Naive thymus-derived CD8-positive, alpha-beta T cell (primary cell): ENCODE results near the gene MSN. TPM values are rescaled to one million over a fixed set of nuclear protein-coding genes. Genes with fewer than 3 reads are reported as not detected.
"Not testable (repeated sequence)": the region's sequence is repeated elsewhere in the genome, so short reads cannot be mapped to it uniquely, and the experiment has no call there.

Experiments used
- ATAC-seq, 2 donors: fragments of 150-1000 bp; cut with Tn5 transposase in 1 of 2; sonication (Bioruptor Pico), chemical (Tn5 transposase) in 1 of 2; 1 replicate in 1 of 2; 2 replicates in 1 of 2; pipeline ENCODE4 v1.10.0; 2021; ENCODE audit warnings: mild to moderate bottlenecking in 2 of 2, moderate library complexity in 2 of 2
- POLR2A ChIA-PET: fragments of 350-600 bp; sonication (Branson Sonifier 250); formaldehyde crosslinking; loops from one replicate; lab custom pipeline; 2021; ENCODE audit warnings: antibody characterized with exemption; lab: Charles Lee
- DNase-seq, 10 donors: peaks; one replicate each; pipeline versions ENCODE4 v3.0.0 to v3.0.0-alpha.2; 2020 to 2022
- H3K27ac Mint-ChIP-seq, 10 donors: one replicate each; pipeline ENCODE4 v1.8.0; 2020 to 2022; ENCODE audit warnings: mild to moderate bottlenecking in 10 of 10, mixed read lengths in 10 of 10, moderate library complexity in 4 of 10, inconsistent platforms in 1 of 10
- H3K27me3 Mint-ChIP-seq, 5 donors: one replicate each; pipeline ENCODE4 v1.8.0; 2021 to 2022; ENCODE audit warnings: mixed read lengths in 5 of 5
- H3K36me3 Mint-ChIP-seq, 3 donors: one replicate each; pipeline ENCODE4 v1.8.0; 2020 to 2022; ENCODE audit warnings: mixed read lengths in 3 of 3, mild to moderate bottlenecking in 2 of 3, inconsistent platforms in 1 of 3
- H3K4me1 Mint-ChIP-seq, 4 donors: one replicate each; pipeline ENCODE4 v1.8.0; 2021 to 2022; ENCODE audit warnings: mixed read lengths in 4 of 4
- H3K4me3 Mint-ChIP-seq, 10 donors: one replicate each; pipeline ENCODE4 v1.8.0; 2020 to 2022; ENCODE audit warnings: mild to moderate bottlenecking in 10 of 10, mixed read lengths in 10 of 10, moderate library complexity in 6 of 10, inconsistent platforms in 1 of 10
- H3K9me3 Mint-ChIP-seq, 9 donors: one replicate each; pipeline ENCODE4 v1.8.0; 2020 to 2022; ENCODE audit warnings: mixed read lengths in 9 of 9, mild to moderate bottlenecking in 3 of 9, inconsistent platforms in 1 of 9, moderate library complexity in 1 of 9
- polyA plus RNA-seq, 3 donors: library from polyadenylated mRNA; unstranded; fragments of 300-500 nt; fragmentation: Illumina TruSeq; gene quantifications; one replicate each; pipeline ENCODE4 v1.2.3, GENCODE V29; 2021
- total RNA-seq, 8 experiments: library from RNA in 2 of 8; stranded (reverse) in 2 of 8; gene quantifications; one replicate each; pipeline ENCODE4 v1.2.3 and lab custom pipeline; 2021 to 2026

MSN gene
- total and polyA plus RNA-seq, 5 experiments from 2014 or later, result 298 to 552 (median 467) TPM

DNA sequence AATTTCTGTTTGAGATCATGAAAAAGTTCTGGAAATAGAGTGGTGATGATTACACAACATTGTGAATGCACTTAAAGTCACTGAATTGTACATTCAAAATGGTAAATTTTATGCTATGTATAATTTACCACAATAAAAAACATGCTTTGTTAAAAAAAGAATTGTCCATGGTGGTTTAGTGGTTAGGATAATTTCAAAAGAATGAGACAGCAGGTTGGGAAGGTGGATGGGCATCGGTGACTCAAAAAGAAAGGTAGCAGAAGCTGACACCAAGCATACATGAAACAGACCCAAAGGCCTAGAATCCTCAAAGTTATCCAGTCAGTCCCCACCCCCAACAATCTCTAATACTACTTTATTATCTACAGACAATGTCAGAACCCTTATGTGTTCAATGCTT lies 91.1 kb downstream of the MSN start:
- DNase-seq (no peak), ATAC-seq (no peak)
- H3K36me3 Mint-ChIP-seq, result peaks cover 0 to 16% (median 4%) of the 10 kb centered on the region in 3 donors
- H3K9me3 Mint-ChIP-seq, result peaks cover 0 to 24% (median 14%) of the 10 kb centered on the region in 9 donors
- POLR2A ChIA-PET, result no interaction called here
- no peaks in the 10 kb centered on the region for H3K27me3 Mint-ChIP-seq
- no peak overlapping the region for H3K27ac Mint-ChIP-seq
- peaks cover 10 to 39% (median 26%) of the 10 kb centered on the region in 4 donors for H3K4me1 Mint-ChIP-seq
- no peak overlapping the region for H3K4me3 Mint-ChIP-seq

- peaks cover 10 to 41% (median 32%) of the 10 kb centered on the region in 4 donors for H3K4me1 Mint-ChIP-seq
- POLR2A ChIA-PET, ATAC-seq: not testable (repeated sequence)
Observed at GRCh38 chrX:65759525-65759924, 92.1 kb downstream of the MSN start.

DNA sequence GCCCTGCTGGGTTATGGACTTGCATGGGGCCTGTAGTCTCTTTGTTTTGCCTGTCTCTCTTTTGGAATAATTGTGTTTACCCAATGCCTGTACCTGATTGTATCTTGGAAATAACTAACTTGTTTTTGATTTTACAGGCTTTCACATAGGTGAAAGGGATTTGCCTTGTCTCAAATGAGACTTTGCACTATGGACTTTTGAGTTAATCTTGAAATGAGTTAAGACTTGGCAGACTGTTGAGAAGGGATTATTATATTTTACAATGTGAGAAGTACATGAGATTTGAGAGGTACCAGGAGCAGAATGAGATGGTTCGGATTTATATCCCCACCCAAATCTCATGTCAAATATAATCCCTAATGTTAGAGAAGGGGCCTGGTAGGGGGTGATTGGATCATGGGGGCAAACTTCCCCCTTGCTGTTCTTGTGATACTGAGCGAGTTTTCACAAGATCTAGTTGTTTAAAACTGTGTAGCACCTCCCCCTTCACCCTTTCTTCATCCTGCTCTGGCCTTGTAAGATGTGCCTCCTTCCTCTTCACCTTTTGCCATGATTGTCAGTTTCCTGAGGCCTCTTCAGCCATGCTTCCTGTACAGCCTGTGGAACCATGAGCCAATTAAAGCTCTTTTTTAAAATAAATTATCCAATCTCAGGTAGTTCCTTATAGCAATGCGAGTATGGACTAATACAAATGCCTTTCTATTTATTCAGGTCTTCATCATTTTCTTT lies 102.3 kb downstream of the MSN start:
- H3K27me3 Mint-ChIP-seq, result no peaks in the 10 kb centered on the region
- H3K36me3 Mint-ChIP-seq, result peaks cover 0 to 8% (median 0%) of the 10 kb centered on the region in 3 donors
- peaks cover 0 to under 1% (median 0%) of the 10 kb centered on the region in 9 donors for H3K9me3 Mint-ChIP-seq
- POLR2A ChIA-PET, result no interaction called here
- DNase-seq, result no peak
- peak overlapping the region in 1 of 10 donors; percentile 37 for H3K27ac Mint-ChIP-seq
- no peak for ATAC-seq
- no peak overlapping the region for H3K4me3 Mint-ChIP-seq
- H3K4me1 Mint-ChIP-seq, result peaks cover 0 to 9% (median 6%) of the 10 kb centered on the region in 4 donors

More at GRCh38 chrX:65759525-65759924, 92.1 kb downstream of the MSN start:
- H3K27me3 Mint-ChIP-seq, H3K27ac Mint-ChIP-seq, H3K4me3 Mint-ChIP-seq, DNase-seq: not testable (repeated sequence)
- Mint-ChIP-seq H3K9me3 (peaks cover 0 to 24% (median 11%) of the 10 kb centered on the region in 9 donors), H3K36me3 (peaks cover 0 to 22% (median 7%) of the 10 kb centered on the region in 3 donors)

DNA sequence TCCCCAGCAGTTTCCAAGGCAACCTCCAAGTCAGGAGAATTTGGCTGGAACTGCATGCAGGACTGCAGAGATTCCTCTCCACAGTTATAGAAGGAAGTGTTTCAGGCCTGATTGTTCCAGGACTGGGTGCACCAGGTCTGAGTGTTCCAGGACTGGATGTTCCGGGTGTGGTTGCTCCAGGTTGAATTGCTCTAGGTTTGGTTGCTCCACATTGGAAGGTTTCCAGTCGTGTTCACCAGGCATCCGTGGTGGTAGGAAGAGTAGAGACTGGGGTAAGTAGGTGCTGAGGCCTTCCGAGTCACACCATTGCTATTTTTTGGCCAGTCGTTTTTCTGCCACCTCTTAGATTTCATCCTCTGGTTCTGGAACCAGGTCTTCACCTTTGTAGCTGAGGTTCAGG lies 105.4 kb downstream of the MSN start:
- peak overlapping the region in 2 of 10 donors; percentile 34 to 63 for H3K27ac Mint-ChIP-seq
- POLR2A ChIA-PET, result no interaction called here
- no peaks in the 10 kb centered on the region for H3K9me3 Mint-ChIP-seq
- H3K4me3 Mint-ChIP-seq, result no peak overlapping the region
- H3K36me3 Mint-ChIP-seq, result peaks cover 0 to 8% (median 0%) of the 10 kb centered on the region in 3 donors
- H3K4me1 Mint-ChIP-seq, result peaks cover 0 to 9% (median 6%) of the 10 kb centered on the region in 4 donors
- DNase-seq (no peak), ATAC-seq (no peak)
- no peaks in the 10 kb centered on the region for H3K27me3 Mint-ChIP-seq

DNA sequence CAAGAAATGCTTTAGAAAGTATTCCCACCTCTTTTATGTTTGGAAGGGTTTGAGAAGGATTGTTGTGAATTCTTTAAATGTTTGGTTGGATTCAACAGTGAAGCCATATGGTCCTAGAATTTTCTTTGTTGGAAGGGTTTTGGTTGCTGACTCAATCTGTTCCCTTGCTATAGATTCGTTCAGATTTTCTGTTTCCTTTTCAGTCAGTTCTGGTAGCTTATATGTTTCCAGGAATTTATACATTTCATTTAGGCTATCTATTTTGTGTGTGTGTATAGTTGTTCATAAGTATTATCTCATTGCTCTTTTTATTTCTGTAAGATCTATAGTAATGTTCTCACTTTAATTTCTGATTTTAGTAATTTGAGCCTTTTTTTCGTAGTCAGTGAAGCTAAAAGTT lies 114.4 kb downstream of the MSN start:
- DNase-seq (no peak), ATAC-seq (no peak)
- Mint-ChIP-seq H3K4me1 (peaks cover 4 to 16% (median 13%) of the 10 kb centered on the region in 4 donors), H3K9me3 (peaks cover 0 to 2% (median 0%) of the 10 kb centered on the region in 9 donors), H3K27ac (no peak overlapping the region), H3K27me3 (no peaks in the 10 kb centered on the region), H3K4me3 (no peak overlapping the region), H3K36me3 (no peaks in the 10 kb centered on the region)
- POLR2A ChIA-PET, result no interaction called here

- Mint-ChIP-seq H3K27ac (no peak overlapping the region), H3K9me3 (peaks cover 0 to 2% (median 0%) of the 10 kb centered on the region in 9 donors), H3K4me1 (peaks cover 3 to 11% (median 8%) of the 10 kb centered on the region in 4 donors), H3K27me3 (no peaks in the 10 kb centered on the region), H3K4me3 (no peak overlapping the region), H3K36me3 (no peaks in the 10 kb centered on the region)
- DNase-seq (no peak), ATAC-seq (no peak)
- POLR2A ChIA-PET, result no interaction called here
Observed at GRCh38 chrX:65783746-65784145, 116.3 kb downstream of the MSN start.

Other genes starting within 250 kb of the MSN start
- 10 to 100 TPM; 51.7 to 52.8 TPM for gene LAS1L, start 132.9 kb upstream of the MSN start, total RNA-seq
- 10 to 100 TPM; 34.2 to 51.3 (median 43.5) TPM for gene LAS1L, start 132.9 kb upstream of the MSN start, polyA plus RNA-seq